HG02981 (cell line): ENCODE results near the gene PPP1R18.
"Not testable (repeated sequence)": the region's sequence is repeated elsewhere in the genome, so short reads cannot be mapped to it uniquely, and the experiment has no call there.

Experiments
- ATAC-seq: cut with Tn5 transposase; IDR thresholded peaks from one replicate; pipeline ENCODE4 v1.9.1; 2021; ENCODE audit warnings: mild to moderate bottlenecking, moderate library complexity; ENCODE audit not compliant: unreplicated experiment

The PPP1R18 gene

DNA sequence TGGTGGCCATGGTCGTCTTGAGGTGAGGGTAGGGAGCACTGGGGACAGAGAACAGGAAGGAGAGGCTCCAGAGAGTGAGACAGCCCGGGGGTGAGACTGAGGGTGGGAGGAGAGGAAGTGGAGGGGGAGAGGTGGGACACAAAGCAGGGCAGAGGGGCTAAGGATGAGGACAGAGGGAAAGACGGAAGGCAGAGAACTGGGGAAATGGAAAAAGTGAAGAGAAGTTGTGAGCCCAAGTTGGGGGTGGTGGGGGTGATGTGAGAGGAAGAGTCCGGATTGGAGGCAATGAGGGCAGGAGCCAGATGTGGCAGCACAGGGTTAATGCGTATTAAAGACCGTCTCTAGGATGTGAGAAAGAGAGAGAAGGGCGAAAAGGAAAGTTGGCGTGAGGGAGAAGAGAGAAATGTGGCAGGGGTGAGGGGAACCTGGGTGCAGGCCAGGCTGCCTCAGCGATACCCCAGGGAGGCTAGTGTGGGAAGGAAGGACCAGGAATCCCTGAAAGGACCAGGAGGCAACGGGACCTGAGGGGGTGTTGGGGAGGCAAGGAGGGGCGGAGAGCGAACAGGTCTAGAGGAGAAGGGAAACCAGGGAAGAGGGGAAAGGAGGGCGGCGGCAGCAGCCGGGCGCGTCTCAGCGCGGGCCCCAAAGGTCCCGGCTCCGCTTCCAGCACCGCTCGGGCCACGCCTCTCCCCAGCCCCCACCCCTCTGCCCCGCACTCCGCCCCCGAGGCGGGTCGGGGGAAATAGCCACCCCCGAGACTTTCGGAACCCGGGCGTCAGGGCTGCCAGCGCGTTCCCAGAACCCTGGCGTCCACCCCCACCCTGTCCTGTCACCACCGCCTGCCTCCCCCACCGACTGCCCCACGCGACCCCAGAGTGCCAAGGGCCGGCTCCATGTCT, at the start of gene PPP1R18:
TSS of gene PPP1R18 (minus strand) at position 637 of the 899 bp plus-strand sequence. CDS start at position 10, 627 bp downstream.
- ATAC-seq, result no peak

DNA sequence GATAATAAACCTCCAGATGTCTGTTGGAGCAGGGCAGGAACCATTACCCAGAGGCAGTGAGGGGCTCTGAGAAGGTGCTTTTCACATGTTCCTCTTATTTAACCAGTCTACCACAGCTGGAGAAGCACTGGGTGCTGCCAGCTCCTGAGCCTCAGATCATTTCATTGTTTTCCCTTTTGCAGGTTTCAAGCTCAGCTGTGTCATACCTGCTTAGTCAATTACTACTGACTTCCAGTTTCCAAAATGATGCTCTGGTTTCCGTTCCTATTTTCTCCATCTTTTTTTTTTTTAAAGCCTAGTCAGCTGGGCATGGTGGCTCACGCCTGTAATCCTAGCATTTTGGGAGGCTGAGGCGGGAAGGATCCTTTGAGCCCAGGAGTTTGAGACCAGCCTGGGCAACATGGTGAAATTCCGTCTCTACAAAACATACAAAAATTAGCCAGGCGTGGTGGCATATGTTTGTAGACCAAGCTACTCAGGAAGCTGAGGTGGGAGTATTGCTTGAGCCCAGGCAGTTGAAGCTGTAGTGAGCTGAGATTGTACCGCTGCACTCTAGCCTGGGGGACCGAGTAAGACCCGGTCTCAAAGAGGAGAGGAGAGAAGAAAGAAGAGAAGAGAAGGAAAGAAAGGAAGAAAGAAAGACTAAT, 49.3 kb upstream of the PPP1R18 start:
- peak; percentile 36 for ATAC-seq

GRCh38 chr6:30732237-30732943, 45.9 kb upstream of the PPP1R18 start:
- no peak for ATAC-seq

GRCh38 chr6:30730601-30731435, 44.4 kb upstream of the PPP1R18 start:
- no peak for ATAC-seq

GRCh38 chr6:30727920-30728553, 41.6 kb upstream of the PPP1R18 start:
- no peak for ATAC-seq

DNA sequence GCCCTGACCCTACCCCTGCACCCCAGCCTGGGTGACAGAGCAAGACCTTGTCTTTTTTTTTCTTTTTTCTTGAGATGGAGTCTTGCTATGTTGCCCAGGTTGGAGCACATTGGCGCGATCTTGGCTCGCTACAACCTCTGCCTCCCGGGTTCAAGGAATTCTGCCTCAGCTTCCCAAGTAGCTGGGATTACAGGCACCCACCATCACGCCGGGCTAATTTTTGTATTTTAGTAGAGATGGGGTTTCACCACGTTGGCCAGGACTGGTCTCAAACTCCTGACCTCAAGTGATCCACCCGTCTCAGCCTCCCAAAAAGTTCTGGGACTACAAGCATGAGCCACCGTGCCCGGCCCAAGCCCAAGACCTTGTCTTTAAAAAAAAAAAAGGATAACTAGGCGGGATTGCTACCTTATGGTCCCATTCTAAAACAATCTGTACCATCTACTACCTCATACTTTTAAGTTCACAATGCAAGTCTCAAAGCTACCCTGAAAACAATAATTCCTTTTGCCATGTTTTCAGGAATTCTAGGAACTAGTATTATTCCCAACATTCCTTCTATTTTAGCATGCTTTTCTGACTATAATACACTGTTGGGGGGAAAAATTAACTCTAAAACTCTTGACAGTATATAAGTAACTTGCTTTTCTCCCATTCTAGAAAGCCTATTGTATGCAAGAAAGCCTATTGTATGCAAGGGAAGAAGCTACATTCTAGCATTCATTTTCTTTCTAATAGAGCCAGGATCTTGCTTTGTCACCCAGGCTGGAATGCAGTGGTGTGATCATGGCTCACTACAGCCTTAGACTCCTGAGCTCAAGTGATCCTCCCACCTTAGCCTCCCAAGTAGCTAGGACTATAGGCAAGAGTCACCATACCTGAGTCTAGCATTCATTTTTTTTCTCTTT, 40.3 kb upstream of the PPP1R18 start:
- no peak for ATAC-seq

DNA sequence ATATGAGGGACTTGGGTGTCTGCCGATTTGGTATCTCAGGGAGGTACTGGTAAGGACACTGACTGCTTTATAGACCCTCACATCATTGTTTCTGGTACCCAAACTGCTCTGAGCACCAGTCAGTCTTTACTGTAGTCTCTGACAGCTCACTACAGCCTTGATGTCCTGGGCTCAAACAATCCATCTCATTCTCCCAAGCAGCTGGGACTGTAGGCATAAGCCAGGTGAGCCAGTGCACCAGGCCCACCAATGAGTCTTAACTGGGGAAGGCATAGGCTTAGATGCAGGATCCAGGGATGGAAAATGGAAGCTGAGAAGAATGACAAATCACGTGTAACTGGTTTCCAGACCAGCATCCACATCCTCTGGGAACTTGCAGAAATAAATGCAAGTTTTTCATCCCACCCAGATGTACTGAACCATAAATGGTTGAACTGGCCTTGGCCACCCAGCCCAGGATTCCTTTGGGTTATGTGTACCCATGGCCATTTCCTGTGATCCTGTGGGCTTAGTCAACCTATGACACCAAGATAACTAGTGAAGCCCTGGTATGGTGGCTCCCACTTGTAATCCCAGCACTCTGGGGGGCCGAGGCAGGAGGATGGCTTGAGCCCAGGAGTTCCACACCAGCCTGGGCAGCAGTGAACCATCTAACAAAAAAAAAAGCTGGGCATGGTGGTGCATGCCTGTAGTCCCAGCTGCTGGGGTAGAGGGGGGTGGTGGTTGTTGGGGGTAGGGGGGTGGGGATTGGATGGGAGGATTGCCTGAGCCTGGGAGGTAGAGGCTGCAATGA, 39.5 kb upstream of the PPP1R18 start:
- no peak for ATAC-seq

DNA sequence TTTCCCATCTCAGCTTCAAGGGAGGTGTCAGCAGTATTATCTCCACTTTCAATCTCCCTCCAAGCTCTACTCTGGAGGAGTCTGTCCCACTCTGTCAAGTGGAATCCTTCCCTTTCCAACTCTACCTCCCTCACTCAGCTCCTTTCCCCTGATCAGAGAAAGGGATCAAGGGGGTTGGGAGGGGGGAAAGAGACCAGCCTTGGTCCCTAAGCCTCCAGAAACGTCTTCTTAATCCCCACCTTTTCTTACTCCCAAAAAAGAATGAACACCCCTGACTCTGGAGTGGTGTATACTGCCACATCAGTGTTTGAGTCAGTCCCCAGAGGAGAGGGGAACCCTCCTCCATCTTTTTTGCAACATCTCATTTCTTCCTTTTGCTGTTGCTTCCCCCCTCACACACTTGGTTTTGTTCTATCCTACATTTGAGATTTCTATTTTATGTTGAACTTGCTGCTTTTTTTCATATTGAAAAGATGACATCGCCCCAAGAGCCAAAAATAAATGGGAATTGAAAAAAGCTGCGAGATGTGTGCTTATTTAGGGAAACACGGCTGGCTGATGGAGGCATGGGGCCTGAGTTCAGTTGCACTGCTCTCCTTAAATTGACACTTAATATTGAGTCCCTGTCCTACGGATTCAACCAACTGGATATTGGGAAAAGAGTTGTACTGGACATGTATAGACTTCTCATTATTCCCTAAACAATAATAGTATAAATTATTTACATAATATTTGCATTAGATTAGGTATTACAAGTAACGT, 38.6 kb upstream of the PPP1R18 start:
- no peak for ATAC-seq

DNA sequence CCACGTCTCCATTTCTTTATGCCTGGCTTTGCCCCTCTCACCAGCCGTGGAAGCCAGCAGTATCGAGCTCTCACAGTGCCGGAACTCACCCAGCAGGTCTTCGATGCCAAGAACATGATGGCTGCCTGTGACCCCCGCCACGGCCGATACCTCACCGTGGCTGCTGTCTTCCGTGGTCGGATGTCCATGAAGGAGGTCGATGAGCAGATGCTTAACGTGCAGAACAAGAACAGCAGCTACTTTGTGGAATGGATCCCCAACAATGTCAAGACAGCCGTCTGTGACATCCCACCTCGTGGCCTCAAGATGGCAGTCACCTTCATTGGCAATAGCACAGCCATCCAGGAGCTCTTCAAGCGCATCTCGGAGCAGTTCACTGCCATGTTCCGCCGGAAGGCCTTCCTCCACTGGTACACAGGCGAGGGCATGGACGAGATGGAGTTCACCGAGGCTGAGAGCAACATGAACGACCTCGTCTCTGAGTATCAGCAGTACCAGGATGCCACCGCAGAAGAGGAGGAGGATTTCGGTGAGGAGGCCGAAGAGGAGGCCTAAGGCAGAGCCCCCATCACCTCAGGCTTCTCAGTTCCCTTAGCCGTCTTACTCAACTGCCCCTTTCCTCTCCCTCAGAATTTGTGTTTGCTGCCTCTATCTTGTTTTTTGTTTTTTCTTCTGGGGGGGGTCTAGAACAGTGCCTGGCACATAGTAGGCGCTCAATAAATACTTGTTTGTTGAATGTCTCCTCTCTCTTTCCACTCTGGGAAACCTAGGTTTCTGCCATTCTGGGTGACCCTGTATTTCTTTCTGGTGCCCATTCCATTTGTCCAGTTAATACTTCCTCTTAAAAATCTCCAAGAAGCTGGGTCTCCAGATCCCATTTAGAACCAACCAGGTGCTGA, 37.6 kb upstream of the PPP1R18 start:
- not testable (repeated sequence) for ATAC-seq

- not testable (repeated sequence) for ATAC-seq
Observed at GRCh38 chr6:30723159-30723842, 36.9 kb upstream of the PPP1R18 start.

- ATAC-seq, result no peak
Observed at GRCh38 chr6:30722280-30723112, 36.1 kb upstream of the PPP1R18 start.

DNA sequence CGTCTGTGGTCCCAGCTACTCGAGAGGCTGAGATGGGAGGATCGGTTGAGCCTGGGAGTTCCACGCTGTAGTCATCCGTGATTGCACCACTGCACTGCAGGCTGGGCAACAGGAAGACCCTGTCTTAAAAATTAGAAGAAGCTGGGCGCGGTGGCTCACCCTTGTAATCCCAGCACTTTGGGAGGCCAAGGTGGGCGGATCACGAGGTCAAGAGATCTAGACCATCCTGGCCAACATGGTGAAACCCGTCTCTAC, 35.5 kb upstream of the PPP1R18 start:
- ATAC-seq, result not testable (repeated sequence)

DNA sequence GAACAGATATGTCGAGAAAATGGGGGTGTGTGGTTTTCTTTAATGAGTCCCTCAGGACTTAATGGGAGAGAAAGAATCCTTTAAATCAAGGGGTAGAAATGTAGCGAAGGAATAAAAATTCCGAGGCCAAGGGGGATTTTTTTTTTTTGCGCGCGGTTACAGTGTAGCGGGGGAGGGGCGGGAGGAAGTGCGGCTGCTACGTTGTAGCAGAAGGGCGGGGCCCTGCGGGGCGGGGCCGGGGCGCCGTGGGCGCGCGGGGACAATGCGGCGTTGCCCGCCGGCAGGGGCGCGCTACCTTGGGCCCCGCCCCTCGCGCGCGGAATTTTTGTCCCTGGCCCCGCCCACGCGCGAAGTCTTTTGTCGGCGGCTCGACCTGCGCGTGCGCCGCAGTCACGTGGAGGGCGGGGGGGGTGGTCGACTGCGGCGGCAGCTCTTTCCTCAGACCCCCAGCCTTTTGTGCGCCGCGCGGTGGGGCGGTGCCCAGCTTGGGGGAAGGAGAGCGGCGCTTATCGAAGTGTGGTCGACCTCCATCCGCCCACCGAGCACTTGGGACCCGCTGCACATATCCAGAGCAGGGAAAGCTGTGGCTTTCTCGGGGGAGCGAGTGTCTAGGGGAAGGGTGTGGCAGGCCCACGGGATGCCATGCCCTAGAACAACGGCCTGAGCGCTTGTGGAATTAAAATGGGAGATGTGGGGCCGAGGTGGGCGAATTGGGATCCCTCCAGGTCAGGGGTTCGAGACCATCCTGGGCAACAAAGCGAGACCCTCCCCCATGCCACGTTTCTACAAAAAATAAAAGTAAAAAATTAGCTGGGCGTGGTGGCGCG, 35.0 kb upstream of the PPP1R18 start:
- ATAC-seq, result no peak

DNA sequence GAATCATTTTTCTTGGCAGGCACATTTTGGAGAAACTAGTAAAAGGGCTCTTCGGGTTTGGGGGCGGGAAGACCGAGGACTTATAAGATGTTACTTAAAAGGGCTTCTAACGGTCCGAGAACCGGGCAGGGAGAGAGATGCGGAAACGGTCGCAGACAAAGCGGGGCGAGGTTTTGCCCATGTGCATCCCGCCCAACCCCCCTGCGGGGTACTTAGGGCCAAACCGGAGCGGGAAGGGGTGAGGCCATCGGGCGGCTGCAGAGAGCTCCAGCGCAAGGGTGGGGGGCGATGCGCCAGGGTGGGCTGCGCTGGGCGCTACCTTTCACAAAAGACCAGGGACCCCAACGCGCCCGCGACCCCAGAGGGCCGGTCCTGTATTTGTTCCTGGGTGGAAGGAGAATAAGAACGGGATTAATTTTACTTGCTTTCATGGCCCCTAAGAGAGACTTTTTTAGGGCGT, 34.3 kb upstream of the PPP1R18 start:
- no peak for ATAC-seq
